Measurements from ENCODE around the gene TMEM245.

Gene TMEM245

GRCh38 chr9:108994695-108995094, 125.1 kb downstream of the TMEM245 start (continued):
- no peak for TF ChIP-seq ZNF560 (tag by site-specific recombination; IDR thresholded peaks at IDR 0.05; ENCODE audit: borderline replicate concordance)
- TF ChIP-seq ZNF549 (tag by site-specific recombination; IDR thresholded peaks at IDR 0.05): no peak
- TF ChIP-seq, protein P1, sequence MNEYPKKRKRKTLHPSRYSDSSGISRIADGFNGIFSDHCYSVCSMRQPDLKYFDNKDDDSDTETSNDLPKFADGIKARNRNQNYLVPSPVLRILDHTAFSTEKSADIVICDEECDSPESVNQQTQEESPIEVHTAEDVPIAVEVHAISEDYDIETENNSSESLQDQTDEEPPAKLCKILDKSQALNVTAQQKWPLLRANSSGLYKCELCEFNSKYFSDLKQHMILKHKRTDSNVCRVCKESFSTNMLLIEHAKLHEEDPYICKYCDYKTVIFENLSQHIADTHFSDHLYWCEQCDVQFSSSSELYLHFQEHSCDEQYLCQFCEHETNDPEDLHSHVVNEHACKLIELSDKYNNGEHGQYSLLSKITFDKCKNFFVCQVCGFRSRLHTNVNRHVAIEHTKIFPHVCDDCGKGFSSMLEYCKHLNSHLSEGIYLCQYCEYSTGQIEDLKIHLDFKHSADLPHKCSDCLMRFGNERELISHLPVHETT (tag by site-specific recombination; IDR thresholded peaks at IDR 0.05): no peak
- no peak for TF ChIP-seq ZNF843 (tag by site-specific recombination; IDR thresholded peaks at IDR 0.05)

- peaks cover 3 to 27% of the 10 kb centered on the region in 2 experiments; a peak in 2 of 3 replicates for H3K36me3 ChIP-seq (ENCODE audit: control insufficient read depth in 2 of 2, insufficient read depth in 1 of 2, low read length in 2 of 2)
- POLR2A ChIA-PET: no interaction called here
- CTCF ChIA-PET: interaction anchor here (1.5 kb wide), 1 partner anchor 37 kb away, joined by 6 read pairs; no protein-coding TSS in a partner anchor
- no peak overlapping the region for H3K4me3 ChIP-seq (ENCODE audit: low read depth, low read length)
- TF ChIP-seq SP3 (tag by site-specific recombination; IDR thresholded peaks at IDR 0.05): no peak
- peak; percentile 45; the same call in 1 of the 2 replicates for TF ChIP-seq PRDM10 (tag by site-specific recombination; IDR thresholded peaks at IDR 0.05)
- TF ChIP-seq CTCF (tag by site-specific recombination; IDR thresholded peaks at IDR 0.05): no peak
- TF ChIP-seq ZXDB (tag by site-specific recombination; IDR thresholded peaks at IDR 0.05): 0 out of 2 replicates have a peak, but pooled peaks have one; percentile 28
- no peak for TF ChIP-seq ZNF843 (tag by site-specific recombination; IDR thresholded peaks at IDR 0.05)
- no peak for TF ChIP-seq PRDM4 (tag by site-specific recombination; IDR thresholded peaks at IDR 0.05)
- no peak for TF ChIP-seq ZNF114 (tag by site-specific recombination; IDR thresholded peaks at IDR 0.05)
- no peak for TF ChIP-seq MYNN (tag by site-specific recombination; IDR thresholded peaks at IDR 0.05; ENCODE audit: borderline replicate concordance)
- no peaks in the 10 kb centered on the region for H3K4me1 ChIP-seq (ENCODE audit: control insufficient read depth, insufficient read depth, low read length)
- H3K9me3 ChIP-seq (ENCODE audit: control insufficient read depth, insufficient read depth, low read depth, low read length): no peaks in the 10 kb centered on the region
- no peak overlapping the region for H3K27ac ChIP-seq (ENCODE audit: extremely low read depth, low read depth, low read length)
Measured at GRCh38 chr9:108991479-108991878, 128.3 kb downstream of the TMEM245 start.

DNA sequence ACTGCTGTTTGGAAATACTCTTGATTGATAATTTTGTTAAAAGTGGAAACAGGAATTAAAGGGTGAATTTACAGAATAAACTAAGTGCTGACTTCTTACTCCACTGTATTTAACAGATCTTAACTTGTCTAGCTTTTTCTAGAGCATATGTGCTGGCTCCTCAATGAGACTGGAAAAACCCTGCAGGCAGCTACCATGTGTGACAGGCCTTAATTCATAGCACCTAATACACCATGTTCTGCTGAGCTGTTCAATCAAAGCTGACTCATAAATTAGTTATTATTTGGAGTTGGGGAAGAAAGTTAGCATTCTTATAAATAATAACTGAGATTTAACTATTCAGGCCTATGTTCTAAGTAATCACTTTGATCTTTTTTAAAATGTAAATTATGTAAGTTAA, 135.9 kb downstream of the TMEM245 start:
- ChIA-PET POLR2A (no interaction called here), CTCF (interaction anchor here (0.9 kb wide), 1 partner anchor 10 kb away, joined by 4 read pairs; no protein-coding TSS in a partner anchor)
- no peak overlapping the region for H3K27ac ChIP-seq (ENCODE audit: extremely low read depth, low read depth, low read length)
- no peaks in the 10 kb centered on the region for H3K9me3 ChIP-seq (ENCODE audit: control insufficient read depth, insufficient read depth, low read depth, low read length)
- no peak overlapping the region for H3K4me3 ChIP-seq (ENCODE audit: low read depth, low read length)
- peaks cover 4 to 36% of the 10 kb centered on the region in 2 experiments; a peak in 2 of 3 replicates for H3K36me3 ChIP-seq (ENCODE audit: control insufficient read depth in 2 of 2, insufficient read depth in 1 of 2, low read length in 2 of 2)
- no peaks in the 10 kb centered on the region for H3K4me1 ChIP-seq (ENCODE audit: control insufficient read depth, insufficient read depth, low read length)
- no peak for TF ChIP-seq ZBTB11 (tag by site-specific recombination; conservative IDR thresholded peaks at IDR 0.05; ENCODE audit: low read depth)
- no peak for TF ChIP-seq ZBTB21 (tag by site-specific recombination; IDR thresholded peaks at IDR 0.05)
- no peak for TF ChIP-seq ZNF274 (IDR thresholded peaks at IDR 0.05; ENCODE audit: low read length)
- TF ChIP-seq ZNF274 (tag by site-specific recombination; IDR thresholded peaks at IDR 0.05; ENCODE audit: borderline replicate concordance): no peak
- TF ChIP-seq ZNF670 (tag by site-specific recombination; IDR thresholded peaks at IDR 0.05; ENCODE audit: low read depth): no peak
- no peak for TF ChIP-seq ZNF26 (tag by site-specific recombination; IDR thresholded peaks at IDR 0.05)
- TF ChIP-seq ZNF157 (tag by site-specific recombination; IDR thresholded peaks at IDR 0.05): no peak
